ENCODE results near the gene SLCO1C1.

GRCh38 chr12:20653871-20654270 is 41.3 kb upstream of the SLCO1C1 start:
- TF ChIP-seq CTCF (IDR thresholded peaks at IDR 0.05; ENCODE audit: extremely low read depth in 1 of 2, insufficient read depth in 1 of 2, low read depth in 1 of 2, low read length in 2 of 2), result no peak
- no peak for TF ChIP-seq EZH2 (IDR thresholded peaks at IDR 0.05; ENCODE audit: borderline replicate concordance, low read depth, low read length, severe bottlenecking)

All from endothelial cell of umbilical vein (primary cell).